Activated CD4-positive, alpha-beta T cell treated with anti-CD3 and anti-CD28 coated beads, Interleukin-2, amount 50 U/mL, for 24 hours (primary cell): ENCODE data around the gene INPP1.
A peak's percentile ranks its signal among the peaks of the same experiment; 100 is the strongest.

Experiments
- DNase-seq, 2 donors: peaks; one replicate each; pipeline ENCODE4 v3.0.0-alpha.2; 2020; ENCODE audit warnings: low read depth in 1 of 2, low spot score in 1 of 2

Gene INPP1

GRCh38 chr2:190360965-190361364 lies 17.6 kb downstream of the INPP1 start:
- no peak for DNase-seq

GRCh38 chr2:190361572-190361971 lies 18.2 kb downstream of the INPP1 start:
- DNase-seq = no peak

GRCh38 chr2:190362894-190363293 lies 19.5 kb downstream of the INPP1 start:
- no peak for DNase-seq

GRCh38 chr2:190365499-190366204 lies 22.3 kb downstream of the INPP1 start:
- DNase-seq = no peak

- DNase-seq = no peak
Measured at GRCh38 chr2:190366248-190366753, 22.9 kb downstream of the INPP1 start.

GRCh38 chr2:190367091-190367490 lies 23.7 kb downstream of the INPP1 start:
- no peak for DNase-seq

GRCh38 chr2:190369635-190370034 lies 26.2 kb downstream of the INPP1 start:
- DNase-seq = no peak

- DNase-seq = no peak
Measured at GRCh38 chr2:190376083-190376482, 32.7 kb downstream of the INPP1 start.

- no peak for DNase-seq
Measured at GRCh38 chr2:190376591-190377245, 33.3 kb downstream of the INPP1 start.

GRCh38 chr2:190378880-190379237 lies 35.5 kb downstream of the INPP1 start:
- DNase-seq = no peak

GRCh38 chr2:190379249-190379964 lies 36.0 kb downstream of the INPP1 start:
- DNase-seq = no peak

GRCh38 chr2:190380962-190381412 lies 37.6 kb downstream of the INPP1 start:
- no peak for DNase-seq

- peak in 1 of 2 donors; percentile 45 for DNase-seq
Measured at GRCh38 chr2:190382851-190383250, 39.5 kb downstream of the INPP1 start.

- no peak for DNase-seq
Measured at GRCh38 chr2:190387422-190387821, 44.0 kb downstream of the INPP1 start.

- DNase-seq = no peak
Measured at GRCh38 chr2:190396271-190396670, 52.9 kb downstream of the INPP1 start.

GRCh38 chr2:190402986-190403603 lies 59.7 kb downstream of the INPP1 start:
- no peak for DNase-seq

GRCh38 chr2:190404487-190404886 lies 61.1 kb downstream of the INPP1 start:
- DNase-seq = peak in 1 of 2 donors; percentile 55

GRCh38 chr2:190405070-190405469 lies 61.7 kb downstream of the INPP1 start:
- DNase-seq = no peak

- DNase-seq = no peak
Measured at GRCh38 chr2:190405995-190406394, 62.6 kb downstream of the INPP1 start.

GRCh38 chr2:190406805-190407204 lies 63.4 kb downstream of the INPP1 start:
- DNase-seq = no peak

- peak in 1 of 2 donors; percentile 28 for DNase-seq
Measured at GRCh38 chr2:190407246-190407661, 63.9 kb downstream of the INPP1 start.
